Colonic mucosa (tissue), 4 donors: ENCODE results near the gene FRA10AC1. TPM values are rescaled to one million over a fixed set of nuclear protein-coding genes. Genes with fewer than 3 reads are reported as not detected.

Experiments
- DNase-seq: peaks from one replicate; pipeline ENCODE4 v3.0.0-alpha.2; 2020
- H3K27ac ChIP-seq: fragments of 200-600 bp; one replicate; pipeline ENCODE4 v1.8.0; 2021
- H3K27me3 ChIP-seq: fragments of 200-600 bp; one replicate; pipeline ENCODE4 v1.8.0; 2021
- H3K36me3 ChIP-seq: fragments of 200-600 bp; one replicate; pipeline ENCODE4 v1.8.0; 2021
- H3K4me1 ChIP-seq: fragments of 200-600 bp; one replicate; pipeline ENCODE4 v1.8.0; 2021; ENCODE audit warnings: mild to moderate bottlenecking
- H3K4me3 ChIP-seq: fragments of 200-600 bp; one replicate; pipeline ENCODE4 v1.8.0; 2021
- H3K9ac ChIP-seq, 2 donors: one replicate each; pipeline ENCODE4 v1.7.0; 2013; ENCODE audit warnings: control low read depth in 2 of 2, low read depth in 2 of 2, low read length in 2 of 2
- H3K9me3 ChIP-seq: fragments of 200-600 bp; one replicate; pipeline ENCODE4 v1.8.0; 2021
- CTCF ChIP-seq: fragments of 200-600 bp; IDR thresholded peaks from one replicate; pipeline ENCODE4 v1.8.0; 2022; ENCODE audit warnings: antibody characterized with exemption, mild to moderate bottlenecking
- intact Hi-C: fragments of 100-400 bp; cut with DNase I; formaldehyde crosslinking; loops from one replicate; pipeline ENCODE4 v1.14.1; 2022
- total RNA-seq, 2 donors: library from RNA; stranded (reverse); fragmentation: NEBNext Ultra II Directional in 1 of 2; extraction: Animal tissue kit (Norgen Biotek cat#: 25700) in 1 of 2; gene quantifications; one replicate each; pipeline ENCODE4 v1.2.1, GENCODE V29; 2021
- donor health status: healthy.
- donor health status: DM: no; HTN: no; CAD: no.
- donor health status: DM: no; HTN: no; CAD: no.

The FRA10AC1 gene
- total RNA-seq, 2 donors from 2014 or later: 13.5 to 19.4 TPM

GRCh38 chr10:93672890-93673289, 29.5 kb downstream of the FRA10AC1 start:
- H3K9me3 ChIP-seq: no peaks in the 10 kb centered on the region
- TF ChIP-seq CTCF: no peak
- H3K4me1 ChIP-seq: no peaks in the 10 kb centered on the region
- intact Hi-C loops: no loop called here
- no peaks in the 10 kb centered on the region for H3K27me3 ChIP-seq
- DNase-seq: no peak
- no peak overlapping the region for H3K27ac ChIP-seq
- H3K9ac ChIP-seq: no peak overlapping the region
- H3K4me3 ChIP-seq: no peak overlapping the region
- no peaks in the 10 kb centered on the region for H3K36me3 ChIP-seq

DNA sequence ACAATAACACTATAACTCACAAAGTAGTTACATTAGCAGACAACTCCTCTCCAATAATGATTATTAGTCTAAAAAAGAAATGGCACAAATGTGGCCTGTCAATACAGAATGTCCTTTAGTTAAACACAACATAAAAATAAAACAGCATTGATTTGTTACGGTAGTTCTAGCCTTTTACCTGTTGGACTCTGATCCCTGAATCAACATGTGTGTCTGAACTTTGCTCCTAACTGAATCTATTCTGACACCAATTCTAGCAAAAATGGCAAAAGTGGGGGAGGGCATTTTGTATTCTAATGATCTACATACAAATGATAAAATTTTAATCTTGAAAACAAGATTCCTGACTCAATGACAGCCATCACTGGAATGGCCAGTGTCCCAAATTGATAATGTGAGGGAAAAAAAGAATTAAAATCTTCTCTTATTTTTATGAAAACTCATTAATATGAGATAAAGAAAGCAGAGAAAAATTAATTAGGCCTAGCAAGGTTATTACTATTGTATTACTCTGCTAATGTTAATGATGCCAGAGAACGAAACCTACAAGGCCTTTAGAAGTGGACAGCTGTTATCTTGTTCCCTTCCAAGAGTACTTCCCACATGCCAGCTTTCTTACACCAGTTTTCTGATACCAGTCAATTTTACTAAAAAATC, 30.2 kb downstream of the FRA10AC1 start:
- intact Hi-C loops: no loop called here

DNA sequence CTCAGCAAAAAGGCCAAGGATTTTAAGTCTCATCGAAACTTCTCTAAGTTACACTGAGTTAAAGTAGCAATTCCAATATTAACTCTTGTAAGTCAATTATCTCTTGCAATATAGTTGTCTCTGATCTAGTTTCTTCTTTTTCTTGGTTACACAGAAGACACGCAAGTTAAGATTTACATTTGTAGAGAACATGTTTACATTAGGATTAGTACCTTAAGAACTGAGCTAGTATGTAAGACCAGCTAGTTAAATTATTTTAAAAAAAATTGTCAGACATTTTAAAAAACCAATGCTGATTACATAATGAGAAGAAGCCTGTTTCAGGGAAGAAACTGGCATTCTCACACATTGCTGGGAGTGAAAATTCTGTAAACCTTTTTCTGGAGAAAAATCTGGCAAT, 31.4 kb downstream of the FRA10AC1 start:
- Histone ChIP-seq H3K27ac (no peak overlapping the region), H3K4me3 (no peak overlapping the region), H3K9me3 (no peaks in the 10 kb centered on the region), H3K27me3 (no peaks in the 10 kb centered on the region), H3K9ac (no peak overlapping the region), H3K4me1 (no peaks in the 10 kb centered on the region), H3K36me3 (no peaks in the 10 kb centered on the region)
- intact Hi-C loops: no loop called here
- DNase-seq: no peak
- TF ChIP-seq CTCF: no peak

More for the DNA sequence above, 30.2 kb downstream of the FRA10AC1 start:
- H3K27me3 ChIP-seq: no peaks in the 10 kb centered on the region
- DNase-seq: no peak
- H3K27ac ChIP-seq: no peak overlapping the region
- no peak overlapping the region for H3K4me3 ChIP-seq
- H3K9ac ChIP-seq: no peak overlapping the region
- no peaks in the 10 kb centered on the region for H3K9me3 ChIP-seq
- H3K4me1 ChIP-seq: no peaks in the 10 kb centered on the region
- TF ChIP-seq CTCF: no peak
- no peaks in the 10 kb centered on the region for H3K36me3 ChIP-seq

- H3K27ac ChIP-seq: no peak overlapping the region
- no peaks in the 10 kb centered on the region for H3K9me3 ChIP-seq
- H3K27me3 ChIP-seq: no peaks in the 10 kb centered on the region
- no peak overlapping the region for H3K9ac ChIP-seq
- intact Hi-C loops: no loop called here
- DNase-seq: no peak
- no peaks in the 10 kb centered on the region for H3K4me1 ChIP-seq
- no peak overlapping the region for H3K4me3 ChIP-seq
- no peak for TF ChIP-seq CTCF
- no peaks in the 10 kb centered on the region for H3K36me3 ChIP-seq
Observed at GRCh38 chr10:93670372-93670771, 32.0 kb downstream of the FRA10AC1 start.

DNA sequence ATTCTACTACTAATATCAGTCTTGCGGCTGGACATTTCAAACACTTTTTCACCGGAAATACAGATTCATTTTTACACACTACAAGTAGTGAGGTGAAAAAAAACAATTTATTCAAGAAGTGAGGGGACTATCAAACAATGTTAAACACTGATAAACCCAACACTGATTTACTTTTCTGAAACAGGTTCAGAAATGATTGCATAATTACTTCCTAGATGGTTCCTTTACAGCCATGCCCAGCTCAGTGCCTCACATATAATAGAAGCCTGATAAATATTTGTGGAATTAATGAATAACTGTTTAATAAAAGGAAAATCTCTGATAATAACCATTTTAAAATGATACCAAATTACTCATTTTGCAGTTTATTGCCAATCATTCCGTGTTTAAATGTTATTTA, 34.6 kb downstream of the FRA10AC1 start:
- Histone ChIP-seq H3K9me3 (no peaks in the 10 kb centered on the region), H3K4me3 (no peak overlapping the region), H3K9ac (no peak overlapping the region), H3K27ac (no peak overlapping the region), H3K4me1 (no peaks in the 10 kb centered on the region), H3K27me3 (no peaks in the 10 kb centered on the region), H3K36me3 (no peaks in the 10 kb centered on the region)
- intact Hi-C loops: no loop called here
- no peak for DNase-seq
- TF ChIP-seq CTCF: no peak
